Uterus (tissue), 2 donors: ENCODE measurements around the gene ADAMTS17.

ENCODE experiments used
- CTCF ChIP-seq, 4 experiments: fragments of 200-600 bp in 2 of 4; fragments of 450-650 bp in 2 of 4; sonication (generic) in 2 of 4; IDR thresholded peaks; one replicate each; pipeline ENCODE4 v1.5.1; 2016 to 2019; ENCODE audit warnings: antibody characterized with exemption in 4 of 4, mild to moderate bottlenecking in 2 of 4, moderate library complexity in 1 of 4
- POLR2A ChIP-seq, 2 donors: fragments of 450-650 bp; IDR thresholded peaks; one replicate each; pipeline ENCODE4 v1.6.1; 2016; ENCODE audit warnings: antibody characterized with exemption in 2 of 2, mild to moderate bottlenecking in 1 of 2, moderate library complexity in 1 of 2

GRCh38 chr15:100039994-100040393 is 301.8 kb downstream of the ADAMTS17 start:
- TF ChIP-seq CTCF (IDR thresholded peaks at IDR 0.05) (no peak), POLR2A (IDR thresholded peaks at IDR 0.05) (no peak)
